K562 (cell line): Measurements from ENCODE around the gene CCL11. TPM values are rescaled to one million over a fixed set of nuclear protein-coding genes. Genes with fewer than 3 reads are reported as not detected.

Experiments used
- ATAC-seq: fragments of 200-7000 bp; cut with Tn5 transposase; 3 replicates; pipeline ENCODE4 v1.9.1; 2020; ENCODE audit warnings: moderate library complexity
- BruUV-seq: library from RNA; stranded (reverse); fragments of 400-500 nt; replicated peaks from 2 replicates; lab custom pipeline; 2021; lab: Mats Ljungman, UMichigan
- CTCF ChIA-PET: fragments of 300-600 bp; formaldehyde crosslinking; extraction: SDS; loops from one replicate; lab custom pipeline; 2021; ENCODE audit warnings: low intra/inter-chr PET ratio; lab: Yijun Ruan, JAX
- POLR2A ChIA-PET: fragments of 300-600, 350-650 bp; sonication (Branson Sonifier 250); formaldehyde crosslinking; extraction: SDS; loops from one replicate; lab custom pipeline; 2021; ENCODE audit warnings: antibody characterized with exemption, inconsistent platforms; lab: Yijun Ruan, JAX
- DNase-seq, 4 experiments: peaks; one replicate each; pipeline versions ENCODE4 v3.0.0 to v3.0.0-alpha.2; 2011 to 2018; ENCODE audit warnings: low spot score in 3 of 4, mixed read lengths in 3 of 4; ENCODE audit errors: extremely low read depth in 1 of 4
- FAIRE-seq: peaks from 2 replicates; lab custom pipeline; 2011; peaks lifted over from hg19 to GRCh38; lab: Jason Lieb, UNC
- H2AFZ ChIP-seq: 2 replicates; pipeline ENCODE4 v1.6.0; 2011; ENCODE audit warnings: low read depth, low read length, control low read depth, inconsistent platforms
- H3K27ac ChIP-seq: fragments of 200-600 bp; 3 replicates; pipeline ENCODE4 v1.8.0; 2011; ENCODE audit warnings: low read depth, mild to moderate bottlenecking, control low read depth, inconsistent platforms, low read length, moderate library complexity, mixed read lengths; ENCODE audit errors: extremely low read depth
- H3K27me3 ChIP-seq, 2 experiments: fragments of 300-600 bp in 1 of 2; 2 replicates in 1 of 2; 3 replicates in 1 of 2; pipeline versions ENCODE4 v1.6.0 to v1.8.0; 2011; ENCODE audit warnings: inconsistent platforms in 2 of 2, low read length in 2 of 2, mild to moderate bottlenecking in 1 of 2, mixed read lengths in 1 of 2, moderate library complexity in 1 of 2; ENCODE audit not compliant: control insufficient read depth in 2 of 2, insufficient read depth in 2 of 2
- H3K36me3 ChIP-seq: fragments of 300-600 bp; 3 replicates; pipeline ENCODE4 v1.8.0; 2011; ENCODE audit warnings: mild to moderate bottlenecking, low read length, inconsistent platforms; ENCODE audit not compliant: control insufficient read depth, insufficient read depth
- H3K4me1 ChIP-seq, 2 experiments: fragments of 200-600 bp in 1 of 2; replicated peaks in 1 of 2; 2 replicates in 1 of 2; 3 replicates in 1 of 2; pipeline versions ENCODE4 v1.5.1 to v1.8.0; 2011; ENCODE audit warnings: inconsistent platforms in 2 of 2, low read length in 2 of 2, mild to moderate bottlenecking in 1 of 2, mixed read lengths in 1 of 2, moderate library complexity in 1 of 2; ENCODE audit not compliant: control insufficient read depth in 2 of 2, insufficient read depth in 2 of 2
- H3K4me2 ChIP-seq: 2 replicates; pipeline ENCODE4 v1.6.1; 2011; ENCODE audit warnings: low read length, control low read depth, inconsistent platforms, mixed read lengths; ENCODE audit not compliant: insufficient read depth
- H3K4me3 ChIP-seq: fragments of 200-600 bp; sonication (generic), shearing (Covaris generic); 2 replicates; pipeline ENCODE4 v1.5.1; 2016; ENCODE audit warnings: control low read depth, inconsistent platforms
- H3K79me2 ChIP-seq: fragments of 200-600 bp; 3 replicates; pipeline ENCODE4 v1.8.0; 2011; ENCODE audit warnings: low read length, inconsistent platforms; ENCODE audit not compliant: control insufficient read depth, insufficient read depth
- H3K9ac ChIP-seq, 2 experiments: 2 replicates each; pipeline versions ENCODE4 v1.6.0 to v1.6.1; 2011; ENCODE audit warnings: low read depth in 2 of 2, low read length in 2 of 2, control low read depth in 1 of 2, inconsistent platforms in 1 of 2, mild to moderate bottlenecking in 1 of 2, mixed read lengths in 1 of 2; ENCODE audit not compliant: insufficient read depth in 1 of 2
- H3K9me1 ChIP-seq: one replicate; pipeline ENCODE4 v1.6.0; 2011; ENCODE audit warnings: inconsistent platforms, mild to moderate bottlenecking, low read length, moderate library complexity; ENCODE audit not compliant: control insufficient read depth, insufficient read depth
- H3K9me3 ChIP-seq: replicated peaks from 2 replicates; pipeline ENCODE4 v1.5.1; 2011; ENCODE audit warnings: low read depth, low read length, inconsistent platforms; ENCODE audit not compliant: control insufficient read depth, insufficient read depth
- H4K20me1 ChIP-seq: replicated peaks from 2 replicates; pipeline ENCODE4 v1.6.1; 2011; ENCODE audit warnings: low read length, inconsistent platforms, mixed read lengths; ENCODE audit not compliant: control insufficient read depth, insufficient read depth
- BRF2 ChIP-seq: IDR thresholded peaks from 3 replicates; pipeline ENCODE4 v1.6.1; 2011; ENCODE audit warnings: borderline replicate concordance, mild to moderate bottlenecking; ENCODE audit not compliant: insufficient read length, insufficient read depth
- ERF ChIP-seq: fragments of 450-650 bp; formaldehyde crosslinking; IDR thresholded peaks from 2 replicates; pipeline ENCODE4 v1.4.0; 2020; ENCODE audit warnings: mild to moderate bottlenecking, mixed read lengths
- KAT2B ChIP-seq: IDR thresholded peaks from one replicate; pipeline ENCODE4 v1.6.1; 2012; ENCODE audit warnings: low read depth, mild to moderate bottlenecking, control low read depth, inconsistent platforms, low read length, moderate library complexity
- KHSRP ChIP-seq: fragments of 450-650 bp; IDR thresholded peaks from 2 replicates; pipeline ENCODE4 v1.6.1; 2017
- MITF ChIP-seq: IDR thresholded peaks from 2 replicates; pipeline ENCODE4 v1.6.1; 2014; ENCODE audit warnings: antibody characterized with exemption
- MTA3 ChIP-seq: fragments of 450-650 bp; formaldehyde crosslinking; IDR thresholded peaks from 2 replicates; pipeline ENCODE4 v1.6.1; 2017; ENCODE audit warnings: mild to moderate bottlenecking, borderline replicate concordance
- PHB ChIP-seq: fragments of 250-450 bp; sonication (Bioruptor Pico); IDR thresholded peaks from 2 replicates; pipeline ENCODE4 v1.5.0; 2021
- SAP30 ChIP-seq: fragments of 200-600 bp; sonication (generic); IDR thresholded peaks from 2 replicates; pipeline ENCODE4 v1.6.1; 2012; ENCODE audit warnings: borderline replicate concordance, low read depth, mild to moderate bottlenecking, moderate library complexity, low read length, control low read depth, inconsistent platforms; ENCODE audit not compliant: insufficient read depth, poor library complexity, severe bottlenecking
- TCF7L2 ChIP-seq: fragments of 150-350 bp; IDR thresholded peaks from 2 replicates; pipeline ENCODE4 v1.6.1; 2016; ENCODE audit warnings: low read depth, mild to moderate bottlenecking, low read length, moderate library complexity
- TFAM ChIP-seq: fragments of 250-450 bp; sonication (Bioruptor Pico); conservative IDR thresholded peaks from 2 replicates; pipeline ENCODE4 v1.5.0; 2021; ENCODE audit warnings: mild to moderate bottlenecking, moderate library complexity
- ZHX1 ChIP-seq: fragments of 150-350 bp; conservative IDR thresholded peaks from 2 replicates; pipeline ENCODE4 v1.6.1; 2014; ENCODE audit warnings: low read length
- ZNF274 ChIP-seq: IDR thresholded peaks from 2 replicates; pipeline ENCODE4 v1.6.1; 2011; ENCODE audit warnings: low read depth, mild to moderate bottlenecking, low read length, moderate library complexity, borderline replicate concordance
- ZNF668 ChIP-seq: fragments of 250-450 bp; sonication (Bioruptor Pico); IDR thresholded peaks from 2 replicates; pipeline ENCODE4 v1.8.0; 2022; ENCODE audit warnings: mild to moderate bottlenecking, inconsistent platforms
- whole genome bisulfite sequencing: fragments of 100-300 bp; shearing (Covaris generic); methylation state at CpG from one replicate; pipeline ENCODE4 v1.1.6; 2016; ENCODE audit warnings: low coverage, mixed read lengths; ENCODE audit not compliant: insufficient coverage; ENCODE audit errors: missing lambda C conversion rate; 5-methylcytosine and 5-hydroxymethylcytosine counted together
- in situ Hi-C: fragments of 300-500 bp; cut with MboI; formaldehyde crosslinking; loops from 4 replicates; pipeline ENCODE4 v1.15.0; 2018; ENCODE audit warnings: inconsistent platforms, mixed read lengths
- intact Hi-C: fragments of 100-400 bp; cut with micrococcal nuclease; formaldehyde crosslinking; loops from 2 replicates; pipeline ENCODE4 v1.14.2; 2022
- polyA plus RNA-seq, 8 experiments: library from polyadenylated mRNA; depleted of rRNA in 4 of 8; stranded (reverse) in 5 of 8; unstranded in 3 of 8; fragments of >200 nt; fragmentation: Nextera tagmentation in 2 of 8; fragmentation: Illumina TruSeq in 1 of 8; extraction: Ambion mirVana in 2 of 8; extraction: Trizol in 1 of 8; gene quantifications; 2 replicates each; pipeline versions ENCODE4 v1.2.1 to v1.2.3, GENCODE V29; 2011 to 2014; ENCODE audit warnings: inconsistent platforms in 1 of 8, missing spikeins in 1 of 8
- total RNA-seq, 7 experiments: library from RNA; depleted of rRNA in 6 of 7; stranded (reverse); fragments of >200 nt in 6 of 7; fragmentation: Illumina TruSeq in 2 of 7; extraction: Trizol in 2 of 7; gene quantifications; 2 replicates each; pipeline versions ENCODE4 v1.2.1 to v1.2.3, GENCODE V29; 2011 to 2021; ENCODE audit warnings: low replicate concordance in 1 of 7

The CCL11 gene
- total and polyA plus RNA-seq, 9 of the 15 experiments (the other 6 are each of a cell fraction or from before 2014, with no cell fraction given), result not detected

GRCh38 chr17:34257299-34257985, 28.1 kb upstream of the CCL11 start:
- Histone ChIP-seq H3K9me1 (no peaks in the 10 kb centered on the region), H3K9ac (no peak overlapping the region), H3K27ac (no peak overlapping the region), H3K27me3 (no peaks in the 10 kb centered on the region; a peak in 2 of 5 replicates), H3K79me2 (no peaks in the 10 kb centered on the region), H3K9me3 (no peaks in the 10 kb centered on the region), H4K20me1 (0 out of 2 replicates have a peak, but pooled peaks cover 2% of the 10 kb centered on the region), H3K4me1 (peaks cover under 1 to 9% of the 10 kb centered on the region in 2 experiments; a peak in 4 of 5 replicates), H3K36me3 (no peaks in the 10 kb centered on the region), H3K4me2 (no peak overlapping the region), H2AFZ (no peak overlapping the region), H3K4me3 (no peak overlapping the region)
- no TSS peak for BruUV-seq
- CTCF ChIA-PET, result no interaction called here
- no peak for ATAC-seq
- WGBS, result 0% methylated on average over 5 of the region's 5 CpGs
- intact Hi-C loops (no loop called here), in situ Hi-C loops (no loop called here)
- POLR2A ChIA-PET, result interaction anchor here (0.7 kb wide), 1 partner anchor 19 kb away, joined by 3 read pairs; no protein-coding TSS in a partner anchor
- DNase-seq, result no peak
- FAIRE-seq, result no peak
- TF ChIP-seq TCF7L2 (no peak), SAP30 (no peak), MTA3 (no peak), ZNF274 (no peak), MITF (no peak), TFAM (CRISPR knock-in tag) (no peak), ZNF668 (no peak), ERF (no peak), KHSRP (no peak), ZHX1 (no peak), KAT2B (no peak), PHB (CRISPR knock-in tag) (no peak), BRF2 (no peak)
